ENCODE results near the gene SOX6. TPM values are rescaled to one million over a fixed set of nuclear protein-coding genes. Genes with fewer than 3 reads are reported as not detected.

The SOX6 gene
- total and polyA plus RNA-seq, 4 donors: under 0.01 to 11.8 (median 4.8) TPM

GRCh38 chr11:15993345-15993744 lies 363.0 kb downstream of the SOX6 start:
- no peaks in the 10 kb centered on the region for H3K36me3 ChIP-seq (ENCODE audit: control insufficient read depth in 1 of 2, insufficient read depth in 2 of 2, low read length in 1 of 2)
- no peaks in the 10 kb centered on the region for H3K27me3 ChIP-seq (ENCODE audit: control insufficient read depth in 1 of 2, insufficient read depth in 2 of 2, low read length in 1 of 2)
- ATAC-seq (ENCODE audit: low FRiP score): no peak
- H3K4me3 ChIP-seq (ENCODE audit: low read length in 2 of 2): no peak overlapping the region
- no peak overlapping the region for H3K27ac ChIP-seq (ENCODE audit: low read depth in 1 of 2, low read length in 2 of 2)
- WGBS, 2 donors: 91 to 96% methylated on average over 4 of the region's 4 CpGs
- H3K4me1 ChIP-seq (ENCODE audit: control insufficient read depth in 1 of 2, insufficient read depth in 2 of 2, low read length in 2 of 2): no peaks in the 10 kb centered on the region
- intact Hi-C loops (cut with DNase I): no loop called here
- no peaks in the 10 kb centered on the region for H3K9me3 ChIP-seq (ENCODE audit: control insufficient read depth, low read length)
- DNase-seq: no peak

- WGBS, 2 donors: 96 to 97% methylated on average over 3 of the region's 3 CpGs
- DNase-seq (no peak), ATAC-seq (ENCODE audit: low FRiP score) (no peak)
- no peaks in the 10 kb centered on the region for H3K36me3 ChIP-seq (ENCODE audit: control insufficient read depth in 1 of 2, insufficient read depth in 2 of 2, low read length in 1 of 2)
- H3K4me1 ChIP-seq (ENCODE audit: control insufficient read depth in 1 of 2, insufficient read depth in 2 of 2, low read length in 2 of 2): no peaks in the 10 kb centered on the region
- H3K27me3 ChIP-seq (ENCODE audit: control insufficient read depth in 1 of 2, insufficient read depth in 2 of 2, low read length in 1 of 2): no peaks in the 10 kb centered on the region
- no peak overlapping the region for H3K27ac ChIP-seq (ENCODE audit: low read depth in 1 of 2, low read length in 2 of 2)
- H3K9me3 ChIP-seq (ENCODE audit: control insufficient read depth, low read length): no peaks in the 10 kb centered on the region
- intact Hi-C loops (cut with DNase I): no loop called here
- H3K4me3 ChIP-seq (ENCODE audit: low read length in 2 of 2): no peak overlapping the region
Observed at GRCh38 chr11:15991215-15991614, 365.1 kb downstream of the SOX6 start.

- no peak overlapping the region for H3K27ac ChIP-seq (ENCODE audit: low read depth in 1 of 2, low read length in 2 of 2)
Observed at GRCh38 chr11:15989685-15990084, 366.7 kb downstream of the SOX6 start.

GRCh38 chr11:15988693-15989231 lies 367.6 kb downstream of the SOX6 start:
- peak; percentile 38 for ATAC-seq (ENCODE audit: low FRiP score)
- H3K4me3 ChIP-seq (ENCODE audit: low read length in 2 of 2): no peak overlapping the region
- H3K4me1 ChIP-seq (ENCODE audit: control insufficient read depth in 1 of 2, insufficient read depth in 2 of 2, low read length in 2 of 2): no peaks in the 10 kb centered on the region
- 42 to 44% methylated on average over 14 of the region's 14 CpGs for WGBS, 2 donors
- no peaks in the 10 kb centered on the region for H3K36me3 ChIP-seq (ENCODE audit: control insufficient read depth in 1 of 2, insufficient read depth in 2 of 2, low read length in 1 of 2)
- H3K27ac ChIP-seq (ENCODE audit: low read depth in 1 of 2, low read length in 2 of 2): no peak overlapping the region
- DNase-seq: no peak
- no peaks in the 10 kb centered on the region for H3K27me3 ChIP-seq (ENCODE audit: control insufficient read depth in 1 of 2, insufficient read depth in 2 of 2, low read length in 1 of 2)
- intact Hi-C loops (cut with DNase I): loop anchor here in 1 of 2 donors (5.0 to 10.0 kb wide), 4 partner anchors 84 to 624 kb away; no protein-coding TSS in a partner anchor
- no peaks in the 10 kb centered on the region for H3K9me3 ChIP-seq (ENCODE audit: control insufficient read depth, low read length)

More at GRCh38 chr11:15989685-15990084, 366.7 kb downstream of the SOX6 start:
- H3K9me3 ChIP-seq (ENCODE audit: control insufficient read depth, low read length): no peaks in the 10 kb centered on the region
- ATAC-seq (ENCODE audit: low FRiP score): no peak
- no peaks in the 10 kb centered on the region for H3K36me3 ChIP-seq (ENCODE audit: control insufficient read depth in 1 of 2, insufficient read depth in 2 of 2, low read length in 1 of 2)
- no peaks in the 10 kb centered on the region for H3K4me1 ChIP-seq (ENCODE audit: control insufficient read depth in 1 of 2, insufficient read depth in 2 of 2, low read length in 2 of 2)
- DNase-seq: no peak
- no peaks in the 10 kb centered on the region for H3K27me3 ChIP-seq (ENCODE audit: control insufficient read depth in 1 of 2, insufficient read depth in 2 of 2, low read length in 1 of 2)
- WGBS, 2 donors: 80 to 94% methylated on average over 1 of the region's 1 CpG
- H3K4me3 ChIP-seq (ENCODE audit: low read length in 2 of 2): no peak overlapping the region
- intact Hi-C loops (cut with DNase I): loop anchor here in 1 of 2 donors (5.0 to 10.0 kb wide), 4 partner anchors 85 to 623 kb away; no protein-coding TSS in a partner anchor

GRCh38 chr11:15988016-15988550 lies 368.3 kb downstream of the SOX6 start:
- Histone ChIP-seq H3K27ac (ENCODE audit: low read depth in 1 of 2, low read length in 2 of 2) (no peak overlapping the region), H3K36me3 (ENCODE audit: control insufficient read depth in 1 of 2, insufficient read depth in 2 of 2, low read length in 1 of 2) (no peaks in the 10 kb centered on the region), H3K4me3 (ENCODE audit: low read length in 2 of 2) (no peak overlapping the region), H3K4me1 (ENCODE audit: control insufficient read depth in 1 of 2, insufficient read depth in 2 of 2, low read length in 2 of 2) (no peaks in the 10 kb centered on the region), H3K9me3 (ENCODE audit: control insufficient read depth, low read length) (no peaks in the 10 kb centered on the region), H3K27me3 (ENCODE audit: control insufficient read depth in 1 of 2, insufficient read depth in 2 of 2, low read length in 1 of 2) (no peaks in the 10 kb centered on the region)
- intact Hi-C loops (cut with DNase I): loop anchor here in 1 of 2 donors (5.0 to 10.0 kb wide), 4 partner anchors 83 to 624 kb away; no protein-coding TSS in a partner anchor
- ATAC-seq (ENCODE audit: low FRiP score) (no peak), DNase-seq (no peak)
- 49 to 50% methylated on average over 2 of the region's 2 CpGs for WGBS, 2 donors

- Histone ChIP-seq H3K4me3 (ENCODE audit: low read length in 2 of 2) (no peak overlapping the region), H3K27ac (ENCODE audit: low read depth in 1 of 2, low read length in 2 of 2) (no peak overlapping the region), H3K27me3 (ENCODE audit: control insufficient read depth in 1 of 2, insufficient read depth in 2 of 2, low read length in 1 of 2) (no peaks in the 10 kb centered on the region), H3K9me3 (ENCODE audit: control insufficient read depth, low read length) (no peaks in the 10 kb centered on the region), H3K4me1 (ENCODE audit: control insufficient read depth in 1 of 2, insufficient read depth in 2 of 2, low read length in 2 of 2) (no peaks in the 10 kb centered on the region), H3K36me3 (ENCODE audit: control insufficient read depth in 1 of 2, insufficient read depth in 2 of 2, low read length in 1 of 2) (no peaks in the 10 kb centered on the region)
- intact Hi-C loops (cut with DNase I): loop anchor here in 1 of 2 donors (5.0 to 10.0 kb wide), 4 partner anchors 82 to 625 kb away; no protein-coding TSS in a partner anchor
- ATAC-seq (ENCODE audit: low FRiP score) (no peak), DNase-seq (no peak)
- WGBS, 2 donors: 83 to 86% methylated on average over 5 of the region's 5 CpGs
Observed at GRCh38 chr11:15987046-15987445, 369.3 kb downstream of the SOX6 start.

- DNase-seq: no peak
Observed at GRCh38 chr11:15985860-15986139, 370.5 kb downstream of the SOX6 start.

GRCh38 chr11:15985127-15985859 lies 371.1 kb downstream of the SOX6 start:
- DNase-seq (no peak), ATAC-seq (ENCODE audit: low FRiP score) (no peak)
- no peaks in the 10 kb centered on the region for H3K4me1 ChIP-seq (ENCODE audit: control insufficient read depth in 1 of 2, insufficient read depth in 2 of 2, low read length in 2 of 2)
- no peaks in the 10 kb centered on the region for H3K9me3 ChIP-seq (ENCODE audit: control insufficient read depth, low read length)
- no peaks in the 10 kb centered on the region for H3K36me3 ChIP-seq (ENCODE audit: control insufficient read depth in 1 of 2, insufficient read depth in 2 of 2, low read length in 1 of 2)
- H3K27ac ChIP-seq (ENCODE audit: low read depth in 1 of 2, low read length in 2 of 2): no peak overlapping the region
- H3K4me3 ChIP-seq (ENCODE audit: low read length in 2 of 2): no peak overlapping the region
- intact Hi-C loops (cut with DNase I): loop anchor here in 1 of 2 donors (5.0 to 10.0 kb wide), 4 partner anchors 80 to 627 kb away; no protein-coding TSS in a partner anchor
- 71 to 76% methylated on average over 1 of the region's 1 CpG for WGBS, 2 donors
- no peaks in the 10 kb centered on the region for H3K27me3 ChIP-seq (ENCODE audit: control insufficient read depth in 1 of 2, insufficient read depth in 2 of 2, low read length in 1 of 2)

More at GRCh38 chr11:15985860-15986139, 370.5 kb downstream of the SOX6 start:
- no peak for ATAC-seq (ENCODE audit: low FRiP score)
- Histone ChIP-seq H3K4me3 (ENCODE audit: low read length in 2 of 2) (no peak overlapping the region), H3K36me3 (ENCODE audit: control insufficient read depth in 1 of 2, insufficient read depth in 2 of 2, low read length in 1 of 2) (no peaks in the 10 kb centered on the region), H3K27me3 (ENCODE audit: control insufficient read depth in 1 of 2, insufficient read depth in 2 of 2, low read length in 1 of 2) (no peaks in the 10 kb centered on the region), H3K27ac (ENCODE audit: low read depth in 1 of 2, low read length in 2 of 2) (no peak overlapping the region), H3K9me3 (ENCODE audit: control insufficient read depth, low read length) (no peaks in the 10 kb centered on the region), H3K4me1 (ENCODE audit: control insufficient read depth in 1 of 2, insufficient read depth in 2 of 2, low read length in 2 of 2) (no peaks in the 10 kb centered on the region)
- intact Hi-C loops (cut with DNase I): loop anchor here in 1 of 2 donors (5.0 to 10.0 kb wide), 4 partner anchors 81 to 627 kb away; no protein-coding TSS in a partner anchor
